Uterus (tissue), 4 donors: Measurements from ENCODE around the gene SPIB. TPM values are rescaled to one million over a fixed set of nuclear protein-coding genes. Genes with fewer than 3 reads are reported as not detected.
A peak's percentile ranks its signal among the peaks of the same experiment; 100 is the strongest.

Experiments used
- DNase-seq, 2 donors: peaks; one replicate each; pipeline ENCODE4 v3.0.0-alpha.2; 2019 to 2020
- H3K27ac ChIP-seq, 2 donors: fragments of 200-600 bp; sonication (generic); 1 replicate in 1 of 2; 2 replicates in 1 of 2; pipeline ENCODE4 v1.5.1; 2016 to 2018
- H3K27me3 ChIP-seq, 2 donors: fragments of 200-600 bp; sonication (generic); one replicate each; pipeline ENCODE4 v1.5.1; 2018 to 2019; ENCODE audit warnings: control low read depth in 1 of 2
- H3K36me3 ChIP-seq, 2 donors: fragments of 200-600 bp; sonication (generic); one replicate each; pipeline ENCODE4 v1.5.1; 2019; ENCODE audit warnings: control low read depth in 1 of 2
- H3K4me1 ChIP-seq, 2 donors: fragments of 200-600 bp; sonication (generic); one replicate each; pipeline ENCODE4 v1.5.1; 2018 to 2019; ENCODE audit warnings: control low read depth in 1 of 2
- H3K4me3 ChIP-seq, 2 donors: fragments of 200-600 bp; sonication (generic); 1 replicate in 1 of 2; 2 replicates in 1 of 2; pipeline ENCODE4 v1.5.1; 2018 to 2019; ENCODE audit warnings: mild to moderate bottlenecking in 1 of 2
- H3K9me3 ChIP-seq, 2 donors: fragments of 200-600 bp; sonication (generic); one replicate each; pipeline ENCODE4 v1.5.1; 2019; ENCODE audit warnings: control low read depth in 1 of 2
- CTCF ChIP-seq, 4 experiments: fragments of 200-600 bp in 2 of 4; fragments of 450-650 bp in 2 of 4; sonication (generic) in 2 of 4; IDR thresholded peaks; one replicate each; pipeline ENCODE4 v1.5.1; 2016 to 2019; ENCODE audit warnings: antibody characterized with exemption in 4 of 4, mild to moderate bottlenecking in 2 of 4, moderate library complexity in 1 of 4
- POLR2A ChIP-seq, 2 donors: fragments of 450-650 bp; IDR thresholded peaks; one replicate each; pipeline ENCODE4 v1.6.1; 2016; ENCODE audit warnings: antibody characterized with exemption in 2 of 2, mild to moderate bottlenecking in 1 of 2, moderate library complexity in 1 of 2
- intact Hi-C: fragments of 100-400 bp; cut with DNase I; formaldehyde crosslinking; loops from one replicate; pipeline ENCODE4 v1.15.1; 2023; ENCODE audit warnings: low total_unique reads
- total RNA-seq, 4 donors: library from RNA; depleted of rRNA in 3 of 4; stranded (reverse); fragments of >200 nt in 3 of 4; gene quantifications; one replicate each; pipeline versions ENCODE4 v1.1.0 to v1.2.4, GENCODE V29; 2014 to 2023
- donor health status: DM: yes; HTN: yes; CAD: no.

SPIB gene
- total RNA-seq, 4 donors from 2014 or later = under 0.01 to 2.1 TPM; not detected in 2

- Histone ChIP-seq H3K36me3 (no peaks in the 10 kb centered on the region), H3K4me3 (peak within 1 kb of the TSS; percentile 69 to 83), H3K9me3 (no peaks in the 10 kb centered on the region), H3K27ac (peak within 1 kb of the TSS; percentile 55 to 70), H3K27me3 (no peaks in the 10 kb centered on the region), H3K4me1 (peaks cover 0 to 10% of the 10 kb centered on the region in 2 donors)
- intact Hi-C loops = no loop called here
- TF ChIP-seq CTCF (IDR thresholded peaks at IDR 0.05) = no peak
- peak; percentile 17 to 64 for TF ChIP-seq POLR2A (IDR thresholded peaks at IDR 0.05)
- DNase-seq = peak; percentile 83 to 85
Measured at GRCh38 chr19:50476224-50476906, 57.6 kb downstream of the SPIB start, which contains the start of the genes EMC10 and GARIN5A. Gene EMC10 (plus strand): TSS chr19:50476507. CDS start chr19:50476545, 38 bp downstream. Gene GARIN5A (minus strand): TSS chr19:50476848. CDS start chr19:50476388, 460 bp downstream.

- no peaks in the 10 kb centered on the region for H3K9me3 ChIP-seq
- peaks cover 0 to 10% of the 10 kb centered on the region in 2 donors for H3K4me1 ChIP-seq
- no peaks in the 10 kb centered on the region for H3K27me3 ChIP-seq
- peak overlapping the region; percentile 69 to 83 for H3K4me3 ChIP-seq
- TF ChIP-seq CTCF (IDR thresholded peaks at IDR 0.05) = no peak
- no peak for TF ChIP-seq POLR2A (IDR thresholded peaks at IDR 0.05)
- H3K36me3 ChIP-seq = no peaks in the 10 kb centered on the region
- intact Hi-C loops = no loop called here
- no peak for DNase-seq
- H3K27ac ChIP-seq = peak overlapping the region; percentile 55 to 70
Measured at GRCh38 chr19:50476907-50477238, 58.1 kb downstream of the SPIB start.

- intact Hi-C loops = no loop called here
- Histone ChIP-seq H3K36me3 (no peaks in the 10 kb centered on the region), H3K27me3 (no peaks in the 10 kb centered on the region), H3K27ac (no peak overlapping the region), H3K4me1 (peaks cover 0 to 10% of the 10 kb centered on the region in 2 donors), H3K4me3 (no peak overlapping the region), H3K9me3 (no peaks in the 10 kb centered on the region)
- TF ChIP-seq POLR2A (IDR thresholded peaks at IDR 0.05) (no peak), CTCF (IDR thresholded peaks at IDR 0.05) (no peak)
- no peak for DNase-seq
Measured at GRCh38 chr19:50477751-50478515, 59.2 kb downstream of the SPIB start.

- no peak for DNase-seq
- no peak overlapping the region for H3K27ac ChIP-seq
- intact Hi-C loops = no loop called here
- H3K27me3 ChIP-seq = no peaks in the 10 kb centered on the region
- peaks cover 0 to 10% of the 10 kb centered on the region in 2 donors for H3K4me1 ChIP-seq
- H3K4me3 ChIP-seq = no peak overlapping the region
- H3K36me3 ChIP-seq = no peaks in the 10 kb centered on the region
- H3K9me3 ChIP-seq = no peaks in the 10 kb centered on the region
- TF ChIP-seq POLR2A (IDR thresholded peaks at IDR 0.05) (no peak), CTCF (IDR thresholded peaks at IDR 0.05) (no peak)
Measured at GRCh38 chr19:50478901-50479715, 60.4 kb downstream of the SPIB start.
